Right atrium auricular region (tissue), 2 donors: ENCODE data around the gene KLKB1. TPM values are rescaled to one million over a fixed set of nuclear protein-coding genes. Genes with fewer than 3 reads are reported as not detected.

Source experiments
- DNase-seq: peaks from one replicate; pipeline ENCODE4 v3.0.0-alpha.2; 2019; ENCODE audit warnings: low spot score
- H3K27ac ChIP-seq, 2 donors: fragments of 200-600 bp; sonication (generic); 1 replicate in 1 of 2; 2 replicates in 1 of 2; pipeline ENCODE4 v1.5.1; 2016 to 2019
- H3K27me3 ChIP-seq, 2 donors: fragments of 200-600 bp; sonication (generic); one replicate each; pipeline versions ENCODE4 v1.5.1 to v1.6.0; 2017 to 2019
- H3K36me3 ChIP-seq: fragments of 200-600 bp; sonication (generic); one replicate; pipeline ENCODE4 v1.5.1; 2016
- H3K4me1 ChIP-seq, 2 donors: fragments of 200-600 bp; sonication (generic); one replicate each; pipeline versions ENCODE4 v1.5.1 to v1.6.0; 2017 to 2019
- H3K4me3 ChIP-seq, 2 donors: fragments of 200-600 bp; sonication (generic); 1 replicate in 1 of 2; 2 replicates in 1 of 2; pipeline ENCODE4 v1.5.1; 2017 to 2019; ENCODE audit warnings: mild to moderate bottlenecking in 1 of 2, moderate library complexity in 1 of 2
- H3K9me3 ChIP-seq, 2 donors: fragments of 200-600 bp; sonication (generic); one replicate each; pipeline ENCODE4 v1.5.1; 2019
- total RNA-seq, 2 donors: library from RNA; depleted of rRNA; stranded (reverse); fragments of >200 nt; gene quantifications; one replicate each; pipeline ENCODE4 v1.1.0, GENCODE V29; 2016
- TF ChIP-seq, protein P1 (sequence below), 2 donors: fragments of 200-600 bp; sonication (generic); IDR thresholded peaks; one replicate each; pipeline ENCODE4 v1.5.1; 2019; ENCODE audit warnings: antibody characterized with exemption in 2 of 2

Gene KLKB1
- total RNA-seq, 2 donors from 2014 or later = 0.75 to 1.9 TPM

DNA sequence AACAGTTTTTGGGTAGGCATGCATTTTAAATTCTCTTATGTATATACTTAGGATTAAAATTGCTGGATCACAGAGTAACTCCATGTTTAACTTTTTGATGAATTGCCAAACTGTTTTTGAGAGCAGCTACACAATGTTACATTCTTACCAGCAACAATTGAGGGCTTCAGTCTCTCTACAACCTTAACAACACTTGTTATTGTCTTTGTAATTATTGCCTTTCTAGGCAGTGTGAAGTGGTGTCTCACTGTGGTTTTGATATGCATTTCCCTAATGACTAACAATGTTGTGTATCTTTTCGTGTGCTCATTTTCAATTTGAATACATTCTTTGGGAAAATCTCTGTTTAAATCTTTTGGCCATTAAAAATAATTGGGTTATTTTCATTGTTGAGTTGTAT lies 21.3 kb downstream of the KLKB1 start:
- Histone ChIP-seq H3K36me3 (peaks cover 16% of the 10 kb centered on the region), H3K9me3 (no peaks in the 10 kb centered on the region), H3K27me3 (no peaks in the 10 kb centered on the region), H3K4me3 (no peak overlapping the region), H3K27ac (no peak overlapping the region), H3K4me1 (no peaks in the 10 kb centered on the region)
- no peak for DNase-seq
- TF ChIP-seq, protein P1, sequence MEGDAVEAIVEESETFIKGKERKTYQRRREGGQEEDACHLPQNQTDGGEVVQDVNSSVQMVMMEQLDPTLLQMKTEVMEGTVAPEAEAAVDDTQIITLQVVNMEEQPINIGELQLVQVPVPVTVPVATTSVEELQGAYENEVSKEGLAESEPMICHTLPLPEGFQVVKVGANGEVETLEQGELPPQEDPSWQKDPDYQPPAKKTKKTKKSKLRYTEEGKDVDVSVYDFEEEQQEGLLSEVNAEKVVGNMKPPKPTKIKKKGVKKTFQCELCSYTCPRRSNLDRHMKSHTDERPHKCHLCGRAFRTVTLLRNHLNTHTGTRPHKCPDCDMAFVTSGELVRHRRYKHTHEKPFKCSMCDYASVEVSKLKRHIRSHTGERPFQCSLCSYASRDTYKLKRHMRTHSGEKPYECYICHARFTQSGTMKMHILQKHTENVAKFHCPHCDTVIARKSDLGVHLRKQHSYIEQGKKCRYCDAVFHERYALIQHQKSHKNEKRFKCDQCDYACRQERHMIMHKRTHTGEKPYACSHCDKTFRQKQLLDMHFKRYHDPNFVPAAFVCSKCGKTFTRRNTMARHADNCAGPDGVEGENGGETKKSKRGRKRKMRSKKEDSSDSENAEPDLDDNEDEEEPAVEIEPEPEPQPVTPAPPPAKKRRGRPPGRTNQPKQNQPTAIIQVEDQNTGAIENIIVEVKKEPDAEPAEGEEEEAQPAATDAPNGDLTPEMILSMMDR (IDR thresholded peaks at IDR 0.05) = no peak

DNA sequence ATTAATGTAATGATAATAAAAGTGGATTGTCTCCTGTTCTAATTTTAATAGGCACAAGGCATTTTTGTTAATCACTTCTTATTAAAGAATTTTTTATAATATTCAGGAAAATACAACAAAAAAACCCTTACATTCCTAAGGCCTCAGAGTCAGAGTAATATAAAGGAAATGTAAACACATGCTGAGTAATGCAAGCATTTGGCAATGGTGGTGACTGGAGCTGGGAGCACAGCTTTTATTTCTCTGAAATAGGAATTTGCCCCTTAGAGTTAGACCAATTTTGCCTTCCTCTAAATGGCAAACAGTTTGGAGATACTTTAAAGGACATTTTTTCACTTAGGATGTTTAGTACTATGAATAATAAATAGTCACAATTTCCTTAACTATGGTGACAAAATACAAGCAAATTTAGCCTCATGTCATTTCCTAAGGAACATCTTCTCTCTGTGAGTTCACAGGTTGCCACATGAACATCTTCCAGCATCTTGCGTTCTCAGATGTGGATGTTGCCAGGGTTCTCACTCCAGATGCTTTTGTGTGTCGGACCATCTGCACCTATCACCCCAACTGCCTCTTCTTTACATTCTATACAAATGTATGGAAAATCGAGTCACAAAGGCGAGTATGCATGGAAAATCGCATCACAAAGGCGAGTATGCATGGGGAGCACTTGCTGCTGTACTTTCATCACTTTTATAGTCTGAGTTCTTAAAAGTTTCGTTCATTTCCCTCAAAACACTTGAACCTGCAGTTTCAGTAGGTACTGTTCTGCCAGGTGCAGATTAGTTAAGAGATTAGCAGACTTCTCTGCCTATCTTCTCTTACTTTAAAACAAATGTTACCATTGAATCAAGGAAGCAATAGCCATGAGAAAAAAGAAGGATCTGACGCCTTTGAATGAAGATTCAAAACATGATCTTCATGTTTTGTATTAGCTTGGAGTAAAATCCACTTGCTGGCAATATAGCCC lies 22.8 kb downstream of the KLKB1 start:
- no peak for DNase-seq
- Histone ChIP-seq H3K4me1 (no peaks in the 10 kb centered on the region), H3K36me3 (peaks cover 16% of the 10 kb centered on the region), H3K27ac (no peak overlapping the region), H3K9me3 (no peaks in the 10 kb centered on the region), H3K4me3 (no peak overlapping the region), H3K27me3 (no peaks in the 10 kb centered on the region)
- TF ChIP-seq, protein P1 (IDR thresholded peaks at IDR 0.05) = no peak

DNA sequence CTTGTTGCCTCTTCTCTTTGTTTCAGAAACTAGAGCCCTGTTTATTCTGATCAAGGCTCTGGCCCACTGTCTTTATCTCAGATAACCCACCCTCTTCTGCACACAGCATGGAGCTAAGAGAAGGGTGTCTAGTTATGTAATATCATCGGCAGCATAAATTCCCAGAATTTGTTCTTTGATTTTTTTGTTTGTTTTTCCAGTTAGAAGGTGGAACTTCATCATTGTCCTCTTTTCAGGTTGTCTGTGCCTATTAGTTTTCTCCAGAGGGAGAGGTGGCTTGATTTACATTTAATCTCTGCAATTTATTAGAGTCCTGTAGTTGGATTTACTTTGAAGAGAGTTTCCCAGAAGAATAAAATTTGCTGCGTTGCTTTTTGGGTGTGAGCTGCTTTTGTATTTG lies 23.5 kb downstream of the KLKB1 start:
- TF ChIP-seq, protein P1 (IDR thresholded peaks at IDR 0.05) = no peak
- peaks cover 16% of the 10 kb centered on the region for H3K36me3 ChIP-seq
- no peaks in the 10 kb centered on the region for H3K27me3 ChIP-seq
- no peak for DNase-seq
- no peak overlapping the region for H3K4me3 ChIP-seq
- H3K9me3 ChIP-seq = no peaks in the 10 kb centered on the region
- no peaks in the 10 kb centered on the region for H3K4me1 ChIP-seq
- no peak overlapping the region for H3K27ac ChIP-seq

DNA sequence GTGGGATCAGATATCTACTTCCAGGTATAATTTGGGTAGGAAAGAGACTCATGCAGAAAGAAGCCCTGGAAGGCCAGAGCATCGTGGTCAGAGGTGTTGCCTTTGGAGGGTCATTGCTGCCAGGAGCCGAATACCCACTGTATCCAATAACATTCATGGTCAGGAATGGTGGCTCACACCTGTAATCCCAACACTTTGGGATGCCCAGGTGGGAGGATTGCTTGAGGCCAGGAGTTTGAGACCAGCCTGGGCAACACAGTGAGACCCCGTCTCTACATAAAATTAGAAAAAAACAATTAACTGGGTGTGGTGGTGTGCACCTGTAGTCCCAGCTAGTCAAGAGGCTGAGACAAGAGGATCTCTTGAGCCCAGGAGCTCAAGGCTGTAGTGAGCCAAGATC lies 27.8 kb downstream of the KLKB1 start:
- H3K4me3 ChIP-seq = no peak overlapping the region
- no peak for DNase-seq
- H3K27me3 ChIP-seq = no peaks in the 10 kb centered on the region
- no peaks in the 10 kb centered on the region for H3K4me1 ChIP-seq
- no peak overlapping the region for H3K27ac ChIP-seq
- TF ChIP-seq, protein P1 (IDR thresholded peaks at IDR 0.05) = no peak
- H3K36me3 ChIP-seq = peaks cover 21% of the 10 kb centered on the region
- H3K9me3 ChIP-seq = no peaks in the 10 kb centered on the region

DNA sequence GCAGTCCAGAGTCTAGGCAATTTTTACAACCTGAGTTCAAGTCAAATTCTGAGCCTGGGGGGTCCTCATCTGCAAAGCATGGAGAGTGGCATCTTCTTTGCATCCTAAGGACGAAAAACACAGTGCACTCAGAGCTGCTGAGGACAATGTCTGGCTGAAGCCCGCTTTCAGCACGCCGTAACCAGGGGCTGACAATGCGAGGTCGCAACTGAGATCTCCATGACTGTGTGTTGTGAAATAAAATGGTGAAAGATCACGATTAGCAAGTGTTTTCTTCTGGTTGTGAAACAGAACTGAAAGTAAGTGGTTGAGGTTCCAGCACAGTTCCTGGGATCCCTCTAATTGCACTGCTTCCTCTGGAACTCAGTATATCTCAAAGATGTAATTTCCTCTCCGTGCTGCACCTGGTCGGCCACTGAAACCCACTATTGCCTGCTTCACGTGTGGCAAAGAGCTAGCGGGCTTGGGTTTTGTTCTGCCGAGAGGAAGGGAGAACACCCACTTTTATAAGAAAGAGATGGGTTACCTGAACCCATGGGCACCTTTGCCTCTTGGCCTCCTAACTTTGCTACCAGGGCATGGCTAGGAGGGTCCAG lies 31.0 kb downstream of the KLKB1 start:
- Histone ChIP-seq H3K36me3 (peaks cover 7% of the 10 kb centered on the region), H3K4me3 (no peak overlapping the region), H3K27ac (no peak overlapping the region), H3K27me3 (no peaks in the 10 kb centered on the region), H3K4me1 (no peaks in the 10 kb centered on the region), H3K9me3 (no peaks in the 10 kb centered on the region)
- no peak for DNase-seq
- TF ChIP-seq, protein P1 (IDR thresholded peaks at IDR 0.05) = no peak
